GF-D8 (cell line): ENCODE results near the gene PRICKLE1.
A peak's percentile ranks its signal among the peaks of the same experiment; 100 is the strongest.

Experiments
- DNase-seq: peaks from one replicate; lab custom pipeline; 2025; lab: John Stamatoyannopoulos, UW

Gene PRICKLE1

DNA sequence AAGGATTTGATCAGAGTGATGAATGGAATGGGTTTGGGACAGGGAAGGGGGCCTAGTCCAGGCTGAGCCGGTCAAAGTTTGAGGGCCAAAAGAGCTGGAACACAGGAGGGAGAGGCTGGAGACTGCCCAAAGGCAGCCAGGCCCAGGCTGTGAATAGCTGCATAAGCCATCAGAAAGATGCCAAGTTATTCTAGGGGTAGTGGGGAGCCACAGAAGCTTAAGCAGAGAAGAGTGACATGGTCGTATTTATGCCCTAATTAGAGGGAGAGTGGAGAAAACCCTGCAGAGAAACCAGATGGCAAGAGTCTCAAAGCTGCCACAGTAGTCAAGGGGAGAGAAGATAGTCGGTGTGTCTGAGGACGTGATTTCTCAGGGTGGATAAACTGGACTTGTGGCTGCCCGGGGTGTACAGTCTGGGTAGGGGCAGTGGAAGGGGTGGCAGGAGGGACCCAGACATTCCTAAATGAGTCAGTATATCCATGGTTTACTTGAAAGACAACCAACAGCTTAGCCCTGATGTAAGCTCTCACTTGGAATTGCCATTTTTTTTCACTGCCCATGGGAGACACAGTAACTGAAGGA is 99.2 kb downstream of the PRICKLE1 start:
- no peak for DNase-seq

DNA sequence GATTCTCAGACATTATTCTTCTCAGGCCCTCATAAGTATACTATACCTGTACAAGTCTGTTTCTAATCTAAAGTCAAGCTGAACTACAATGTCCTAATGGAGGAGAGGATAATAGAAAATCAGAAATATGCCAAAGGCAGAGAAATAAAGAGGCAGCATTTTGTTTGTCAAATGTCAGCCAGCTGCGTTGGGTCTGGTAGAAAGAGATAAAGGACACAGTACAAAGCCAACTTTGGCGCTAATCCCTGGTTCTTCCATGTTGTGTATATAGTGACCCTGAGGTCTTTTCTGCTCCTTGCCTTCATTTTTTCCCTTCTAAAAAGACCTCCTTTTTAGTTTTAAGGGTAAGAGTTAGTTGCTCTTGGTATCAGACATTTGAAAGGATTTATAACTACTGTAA is 103.1 kb downstream of the PRICKLE1 start:
- DNase-seq, result no peak

DNA sequence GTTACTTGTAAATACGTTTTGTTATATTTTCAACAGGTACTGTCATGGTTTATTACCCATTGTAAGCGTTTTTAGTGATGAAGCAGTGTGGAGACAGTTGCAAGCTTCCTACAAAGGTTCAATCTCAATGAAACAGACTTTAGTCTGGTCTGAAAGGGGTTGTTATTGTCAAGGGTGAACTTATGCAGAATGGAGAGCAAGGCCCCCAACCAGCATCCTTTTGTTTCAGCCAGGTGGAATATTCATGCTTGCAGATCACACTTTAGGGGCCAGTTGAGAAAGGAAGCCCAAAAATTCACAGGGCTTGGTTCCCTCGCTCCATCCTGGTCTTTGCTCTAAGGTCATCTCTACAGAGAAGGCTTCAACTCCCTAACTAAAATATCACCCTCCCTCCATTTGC is 103.7 kb downstream of the PRICKLE1 start:
- DNase-seq, result no peak

DNA sequence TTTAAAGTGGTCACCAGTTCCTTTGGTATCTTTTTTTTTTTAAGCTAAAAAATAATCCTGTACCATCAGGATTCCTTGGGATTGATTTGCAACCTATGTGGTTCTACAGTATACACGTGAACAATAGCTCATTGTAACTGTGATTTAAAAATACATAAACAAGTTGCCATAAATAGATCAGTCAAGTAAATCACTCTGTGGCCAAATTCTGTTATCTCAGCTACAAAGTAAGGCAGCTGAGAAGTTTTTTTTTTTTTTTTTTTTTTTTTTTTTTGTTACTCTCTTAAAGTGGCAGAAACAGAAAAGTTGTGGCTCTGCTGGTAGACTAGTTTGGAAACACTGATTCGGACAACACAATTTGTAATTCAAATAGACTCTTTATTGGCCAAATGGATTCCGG is 104.5 kb downstream of the PRICKLE1 start:
- no peak for DNase-seq

DNA sequence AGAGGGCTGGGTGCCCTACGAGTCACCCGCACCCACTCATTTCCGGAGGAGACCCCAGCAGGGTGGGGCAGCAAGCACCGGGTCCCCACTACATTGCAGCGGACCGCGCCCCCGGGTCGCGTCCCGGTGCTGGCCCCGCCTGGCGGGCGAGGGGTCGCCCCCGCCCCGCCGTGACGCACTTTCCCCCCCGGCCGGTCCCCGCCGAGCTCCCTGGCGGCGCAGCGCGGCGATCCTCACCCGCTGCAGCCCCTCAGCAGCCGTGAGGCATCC is 106.1 kb downstream of the PRICKLE1 start:
- no peak for DNase-seq

DNA sequence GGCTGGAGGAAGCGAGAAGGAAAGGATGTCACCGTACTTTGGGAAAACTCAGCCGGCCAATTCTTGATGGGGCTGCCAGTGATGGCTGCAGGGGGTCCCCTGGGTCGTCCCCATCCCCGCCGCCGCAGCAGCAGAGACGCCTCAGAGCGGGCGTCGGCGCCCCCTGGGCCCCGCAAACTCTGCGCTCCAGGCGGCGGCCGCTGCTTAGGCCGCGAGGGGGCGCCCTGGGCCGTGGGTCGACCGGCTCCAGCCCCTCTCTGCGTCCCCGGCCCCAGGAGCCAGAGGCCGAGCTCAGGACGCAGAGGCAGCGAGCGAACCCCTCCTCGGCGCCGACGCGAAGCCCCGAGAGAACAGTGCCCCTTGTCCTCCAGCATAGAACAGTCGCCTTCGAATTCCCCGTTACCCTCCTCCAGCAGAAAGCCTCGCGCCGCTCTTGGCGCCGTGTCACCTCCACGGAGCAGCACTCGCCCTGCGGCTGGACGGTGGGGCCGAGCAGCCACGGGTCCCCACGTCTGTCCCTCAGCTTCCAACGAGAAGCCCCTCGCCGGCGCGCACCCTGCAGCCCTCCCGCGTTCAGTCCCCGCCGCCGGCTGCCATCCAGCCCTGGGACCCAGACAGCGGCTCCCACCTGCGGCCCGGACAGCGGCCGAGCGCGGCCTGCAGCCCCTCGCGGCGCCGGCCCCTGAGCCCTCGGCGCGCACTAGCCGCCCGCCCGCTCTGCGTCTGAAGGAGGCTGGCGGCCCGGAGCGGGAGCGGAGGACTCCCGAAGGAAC is 106.6 kb downstream of the PRICKLE1 start:
- no peak for DNase-seq

DNA sequence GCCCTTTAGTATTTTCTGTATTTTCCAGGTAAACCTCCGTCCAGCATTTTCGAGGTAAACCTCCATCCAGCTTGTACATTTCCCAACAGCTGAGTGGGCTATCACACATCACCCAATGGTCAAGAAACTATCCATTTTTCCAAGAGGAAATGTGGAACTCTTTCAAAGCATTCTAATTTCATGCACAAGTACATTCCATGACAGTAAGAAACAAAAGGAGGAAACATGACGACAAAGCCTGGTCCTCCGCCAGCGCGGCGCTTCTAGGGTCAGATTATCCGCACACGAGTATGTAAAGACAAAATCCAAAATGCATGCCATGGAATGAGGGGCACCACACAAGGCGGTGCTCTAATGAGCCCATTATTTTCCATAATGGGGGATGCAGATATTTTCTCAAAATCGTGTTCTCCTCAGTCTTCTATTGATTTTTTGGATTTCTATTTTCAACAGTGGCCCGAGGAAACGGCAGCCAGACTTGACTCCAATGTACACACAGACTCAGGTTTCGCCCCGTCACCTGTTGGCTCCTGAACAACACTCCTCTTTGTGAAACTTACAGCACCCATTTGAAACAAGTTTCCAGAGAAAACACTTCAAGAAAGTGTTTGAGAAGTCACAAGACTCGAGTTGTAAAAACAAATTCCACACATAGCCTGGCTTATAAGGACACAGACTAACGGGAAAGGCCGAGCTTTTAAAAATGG is 107.4 kb downstream of the PRICKLE1 start:
- no peak for DNase-seq

DNA sequence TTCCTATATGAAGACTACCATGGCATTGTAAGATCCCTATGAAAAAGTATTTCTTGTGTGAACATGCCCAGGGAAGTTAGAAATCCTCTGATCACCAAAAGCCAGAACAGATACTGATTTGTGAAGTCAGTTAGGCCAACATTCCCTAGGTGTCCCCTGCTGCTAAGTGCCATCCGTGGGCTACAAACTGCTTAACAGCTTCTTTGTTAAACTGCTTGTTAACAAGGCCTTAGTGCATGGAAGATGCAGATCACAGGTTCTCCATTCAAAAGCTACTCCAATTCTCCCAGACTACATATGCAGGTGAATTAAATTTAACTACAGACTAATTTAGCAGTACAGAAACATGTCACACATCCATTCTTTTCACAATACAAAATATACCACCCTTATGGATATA is 108.2 kb downstream of the PRICKLE1 start:
- DNase-seq, result no peak

DNA sequence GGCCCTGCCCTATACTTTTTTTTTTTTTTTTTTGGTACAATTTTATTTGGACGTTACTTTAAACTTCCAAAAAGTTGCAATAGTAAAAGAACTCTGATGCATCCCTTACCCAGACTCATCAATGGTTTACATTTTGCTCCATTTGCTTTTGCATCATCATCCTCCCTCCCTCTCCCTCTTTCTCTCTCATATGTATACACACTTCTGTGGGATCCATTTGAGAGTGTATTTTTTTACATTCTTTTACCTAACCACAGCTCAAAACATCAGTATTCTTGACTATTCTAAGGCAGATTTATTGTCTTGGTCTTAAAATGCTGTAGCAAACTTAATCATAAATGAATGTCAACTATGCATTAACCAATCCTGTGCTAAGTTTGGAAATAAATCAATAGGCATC is 111.6 kb downstream of the PRICKLE1 start:
- no peak for DNase-seq

DNA sequence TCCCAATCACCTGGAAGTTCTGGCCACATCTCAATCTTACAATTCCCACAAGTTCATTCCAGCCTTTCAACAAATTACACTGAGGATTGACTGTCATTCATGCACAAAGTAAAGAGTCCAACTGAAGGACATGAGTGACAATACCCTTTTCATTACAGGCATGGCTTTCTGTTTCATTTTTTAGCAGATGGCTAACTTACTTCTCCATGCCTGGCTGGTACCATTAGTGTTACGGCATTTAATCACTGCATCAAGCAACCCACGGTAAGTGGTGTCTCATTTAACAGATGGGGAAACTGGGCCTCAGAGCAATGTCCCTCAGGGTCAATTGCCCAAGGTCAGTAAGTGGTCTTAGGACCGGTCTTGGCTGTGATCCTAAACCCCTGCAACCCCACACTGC is 114.4 kb downstream of the PRICKLE1 start:
- DNase-seq, result no peak

DNA sequence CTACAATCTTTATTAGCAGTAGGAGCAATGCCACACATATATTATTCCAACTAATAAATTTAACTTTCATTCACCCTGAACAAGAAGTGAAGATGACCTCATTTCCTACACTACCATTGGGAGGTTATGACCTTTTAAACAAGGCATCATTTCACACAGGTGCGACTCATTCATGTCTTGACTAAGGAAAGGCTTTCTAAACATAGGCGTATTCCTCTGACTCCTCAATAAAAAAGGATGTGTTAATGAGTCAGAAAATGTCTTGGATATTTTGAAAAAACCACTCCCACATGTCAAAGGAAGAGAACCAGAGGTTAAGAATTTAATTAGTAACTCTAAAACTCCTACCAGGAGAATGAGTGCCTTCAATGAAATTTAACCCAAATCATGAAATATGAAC is 115.2 kb downstream of the PRICKLE1 start:
- no peak for DNase-seq

DNA sequence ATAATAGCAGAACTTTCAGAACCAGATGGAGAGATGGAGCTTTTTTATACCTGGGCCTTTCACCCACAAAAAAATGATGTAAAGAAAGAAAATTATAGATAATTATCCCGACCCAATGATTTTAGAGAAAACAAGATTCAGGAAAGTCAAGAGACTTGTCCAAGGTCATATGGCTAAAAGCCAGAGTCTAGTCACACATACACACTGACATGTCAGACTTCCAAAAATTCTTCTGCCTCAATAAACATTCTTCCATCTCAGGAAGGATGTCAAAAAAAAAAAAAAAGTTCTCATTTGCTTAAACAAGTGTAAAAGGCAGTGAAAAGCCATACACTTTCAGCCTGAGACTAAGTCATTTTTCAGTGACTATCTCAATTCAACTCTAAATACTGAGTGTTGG is 116.0 kb downstream of the PRICKLE1 start:
- DNase-seq, result no peak

DNA sequence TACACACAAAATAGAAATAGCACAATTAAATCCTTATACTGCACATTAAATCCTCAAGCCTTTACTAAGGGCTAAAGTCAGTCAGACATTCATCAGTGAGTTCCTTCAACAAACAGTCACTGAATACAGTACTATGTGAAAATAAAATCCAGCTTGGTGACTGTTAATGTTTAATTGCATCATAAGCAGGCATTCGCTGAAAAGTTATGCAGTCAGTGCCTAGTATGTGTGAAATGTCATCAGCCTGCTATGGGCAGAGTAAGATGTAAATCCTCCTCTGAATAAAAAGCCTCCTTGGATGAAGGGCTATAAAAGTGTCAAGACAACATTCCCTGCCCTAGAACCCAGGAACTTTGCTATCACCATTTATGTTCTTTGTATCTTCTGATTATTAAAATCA is 116.4 kb downstream of the PRICKLE1 start:
- DNase-seq, result no peak

DNA sequence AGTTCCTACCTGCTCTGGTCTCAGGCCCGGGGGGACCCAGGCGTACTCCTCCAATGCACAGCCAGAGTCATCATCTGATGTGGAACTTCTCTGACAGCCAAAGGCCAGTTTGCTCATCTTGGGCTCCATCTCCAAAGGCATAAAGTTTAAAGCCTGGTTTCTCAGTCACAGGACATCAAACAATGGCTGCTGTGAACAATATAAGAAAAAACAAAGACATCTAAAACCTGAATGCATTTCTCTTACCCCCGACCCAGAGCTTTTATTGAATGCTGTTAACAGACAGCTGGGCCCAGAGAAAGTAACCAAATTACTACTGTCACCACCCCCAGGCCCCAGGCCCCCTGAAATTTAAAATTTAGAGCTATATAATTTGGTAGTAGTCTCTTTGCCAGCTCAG is 117.2 kb downstream of the PRICKLE1 start:
- DNase-seq, result no peak

DNA sequence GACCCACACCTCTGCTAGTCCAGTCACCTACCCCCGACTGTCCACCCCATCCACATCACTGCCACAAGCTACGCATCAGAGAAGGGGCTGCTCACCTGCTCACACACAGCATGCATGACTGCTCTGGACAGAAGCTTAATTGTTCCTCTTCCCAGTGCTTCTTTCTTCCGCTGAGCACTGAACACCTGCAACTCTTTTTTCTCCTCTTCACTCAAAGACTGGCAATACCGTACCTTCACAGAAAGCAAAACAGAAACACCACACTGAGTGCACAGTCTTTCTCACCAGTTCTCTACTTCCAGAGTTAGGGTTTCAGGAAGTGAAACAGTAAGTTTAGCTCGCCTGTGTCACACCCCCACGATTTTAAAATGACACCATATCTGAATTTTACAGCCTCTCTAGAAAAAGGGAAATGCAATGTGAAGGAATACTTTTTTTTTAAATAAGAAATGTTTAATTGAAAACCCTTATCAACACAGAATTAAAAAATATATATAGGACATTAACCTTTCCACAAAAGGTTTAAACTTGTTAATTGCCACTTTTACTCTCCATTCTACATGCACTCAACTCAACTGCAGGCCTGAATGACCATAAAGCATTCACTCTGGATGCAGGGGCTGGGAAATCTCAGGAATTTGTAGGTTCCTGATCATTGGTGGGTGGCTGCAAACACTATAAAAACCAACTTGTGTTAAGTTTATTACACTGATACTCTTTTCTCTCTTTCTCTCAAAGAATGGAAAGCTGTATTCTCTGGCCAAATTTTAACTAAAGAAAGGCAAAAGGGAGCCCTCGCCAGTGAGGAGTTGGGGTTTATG is 120.0 kb downstream of the PRICKLE1 start:
- peak; percentile 32 for DNase-seq

DNA sequence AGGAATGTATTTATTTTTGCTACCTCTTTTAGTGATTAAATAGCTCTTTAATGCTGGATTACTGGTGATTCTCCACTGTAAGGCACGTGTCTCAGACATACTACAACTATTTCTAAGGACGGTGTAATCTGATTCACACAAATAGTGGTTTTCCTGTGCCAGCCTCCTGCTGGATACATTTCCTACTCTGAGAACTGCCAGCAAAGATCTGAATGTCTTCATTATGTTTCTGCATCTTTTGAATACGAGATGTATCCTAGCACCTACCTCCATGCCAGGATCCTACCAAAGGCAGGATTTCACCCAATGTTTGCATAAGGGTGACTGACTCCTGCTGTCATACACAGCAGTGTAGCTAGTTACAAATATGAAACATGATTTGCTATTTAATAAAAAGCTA is 120.6 kb downstream of the PRICKLE1 start:
- peak; percentile 25 for DNase-seq

DNA sequence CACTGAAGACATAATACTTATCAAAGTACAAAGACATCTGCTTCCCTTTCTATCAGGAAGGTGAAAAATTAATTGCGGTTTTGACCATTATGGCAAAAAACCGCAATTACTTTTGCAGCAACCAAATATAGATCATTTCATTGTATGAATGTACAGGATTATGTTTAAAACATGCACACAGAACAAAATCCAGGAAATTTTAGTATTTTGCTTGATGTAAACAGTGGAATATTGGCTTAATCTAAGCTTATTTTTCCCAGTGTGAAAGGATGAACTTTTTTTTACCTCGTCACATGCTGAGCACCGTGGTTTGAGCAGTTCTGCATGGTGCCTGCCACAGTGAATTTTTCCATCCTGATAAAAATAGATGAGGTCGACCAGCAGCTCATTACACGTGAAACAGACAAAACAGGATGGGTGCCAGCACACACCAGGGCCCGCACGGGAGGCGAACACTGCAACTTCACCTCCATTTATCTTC is 121.2 kb downstream of the PRICKLE1 start:
- peak; percentile 27 for DNase-seq

DNA sequence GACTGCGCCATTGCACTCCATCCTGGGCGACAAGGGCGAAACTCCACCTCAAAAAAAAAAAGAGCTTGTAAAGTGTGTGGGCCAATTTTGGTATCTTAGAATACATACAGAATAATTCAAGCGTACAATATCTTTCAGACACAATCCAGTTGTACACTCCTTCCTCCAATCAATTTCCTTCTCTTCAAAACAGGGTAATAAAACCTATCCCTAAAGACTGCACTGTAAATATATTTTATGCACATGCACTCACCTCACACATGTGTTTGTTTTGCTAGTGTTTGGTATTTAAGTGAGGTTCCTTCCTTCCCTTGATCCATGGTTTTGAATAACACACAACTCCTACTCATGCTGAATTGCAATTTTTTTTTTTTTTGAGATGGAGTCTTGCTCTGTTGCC is 125.9 kb downstream of the PRICKLE1 start:
- DNase-seq, result no peak

DNA sequence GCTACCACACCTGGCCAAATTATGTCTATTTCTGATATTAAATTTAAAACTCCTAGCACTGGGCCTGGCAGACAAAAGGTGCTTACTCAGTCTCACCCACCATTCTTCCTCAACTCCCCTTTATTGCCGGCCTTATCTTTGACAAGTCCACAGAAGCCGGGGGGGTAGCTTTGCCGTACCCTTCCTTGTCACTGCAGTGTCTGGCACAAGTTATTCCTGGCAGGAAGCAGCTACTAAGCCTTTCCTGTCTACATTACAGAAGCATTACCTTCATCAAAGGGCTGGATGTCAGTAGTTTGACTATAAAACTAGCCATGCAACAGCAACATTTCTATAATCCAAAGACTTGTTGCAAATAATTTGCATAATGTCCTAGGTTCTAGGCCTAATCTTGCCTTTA is 127.1 kb downstream of the PRICKLE1 start:
- no peak for DNase-seq

DNA sequence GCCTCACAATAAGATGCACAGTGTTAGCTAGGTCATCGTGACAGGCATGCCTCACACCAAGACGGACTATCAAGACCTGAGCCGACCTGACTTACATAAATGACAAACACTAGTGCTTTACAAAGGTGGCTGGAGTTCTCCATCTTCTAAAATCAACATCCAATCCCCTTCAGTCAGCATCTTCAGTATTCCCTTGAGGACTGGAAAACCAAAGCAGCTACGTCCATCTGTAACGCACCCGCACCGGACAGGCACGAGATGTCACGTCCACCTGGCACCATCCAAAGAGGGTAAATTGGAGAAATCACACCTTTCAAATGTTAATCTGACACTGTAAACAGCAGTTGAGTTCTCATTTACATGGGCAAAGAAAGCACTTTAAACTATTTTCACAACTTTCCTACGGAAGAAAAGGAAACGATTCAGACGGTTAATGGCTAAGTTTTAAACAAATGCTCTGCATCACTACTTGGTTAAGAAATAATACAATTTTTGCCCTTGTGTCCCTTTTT is 130.2 kb downstream of the PRICKLE1 start:
- no peak for DNase-seq

DNA sequence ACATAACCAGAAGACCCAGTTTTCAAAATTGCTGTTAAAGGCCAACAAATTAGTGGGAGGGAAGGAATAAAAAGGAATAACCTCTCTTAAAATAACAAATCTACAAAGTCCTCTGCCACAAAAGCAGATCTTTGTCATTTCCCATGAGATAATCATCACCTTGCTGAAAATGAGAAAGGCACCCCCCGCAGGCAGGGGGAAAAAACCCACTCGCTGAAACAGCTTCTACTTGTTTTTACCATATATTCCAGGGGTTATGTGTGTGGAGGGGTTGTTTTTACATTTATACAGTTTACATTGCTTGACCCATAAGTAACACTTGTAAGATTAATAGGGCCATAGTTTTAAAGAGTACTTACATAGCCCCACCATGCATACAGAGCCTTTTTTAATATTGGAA is 131.0 kb downstream of the PRICKLE1 start:
- DNase-seq, result no peak

DNA sequence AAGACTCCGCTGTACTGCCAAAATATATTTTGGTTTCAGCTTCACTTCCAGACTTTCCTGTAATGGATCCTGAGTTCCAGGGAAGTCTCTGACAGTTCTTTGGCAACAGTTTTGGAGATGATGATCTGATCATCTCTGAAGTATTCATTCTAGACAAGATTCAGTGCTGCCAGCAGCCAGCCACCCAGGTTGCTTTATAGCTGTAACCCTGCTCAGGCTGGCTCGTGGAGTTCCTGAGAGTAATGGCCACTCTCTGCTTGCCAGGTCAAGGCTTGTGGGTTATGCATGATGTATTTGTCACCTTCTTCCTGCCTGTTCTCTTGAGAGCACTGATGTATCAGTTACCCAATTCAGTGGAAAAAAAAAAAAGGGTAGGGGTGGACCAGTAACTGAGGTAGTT is 139.3 kb downstream of the PRICKLE1 start:
- DNase-seq, result no peak
